ES-I3 (cell line): ENCODE results near the gene UBR3.
"Not testable (repeated sequence)": the region's sequence is repeated elsewhere in the genome, so short reads cannot be mapped to it uniquely, and the experiment has no call there.

ENCODE experiments used
- H3K36me3 ChIP-seq: 2 replicates; pipeline ENCODE4 v1.6.1; 2013; ENCODE audit warnings: mild to moderate bottlenecking, low read length, control low read depth, moderate library complexity; ENCODE audit not compliant: insufficient read depth
- H3K4me1 ChIP-seq: 2 replicates; pipeline ENCODE4 v1.6.1; 2013; ENCODE audit warnings: mild to moderate bottlenecking, control low read depth, low read length; ENCODE audit not compliant: insufficient read depth
- H3K9ac ChIP-seq: 2 replicates; pipeline ENCODE4 v1.6.1; 2013; ENCODE audit warnings: low read depth, mild to moderate bottlenecking, low read length, moderate library complexity
- H3K9me3 ChIP-seq: 2 replicates; pipeline ENCODE4 v1.6.1; 2013; ENCODE audit warnings: mild to moderate bottlenecking, low read length, moderate library complexity; ENCODE audit not compliant: control insufficient read depth, insufficient read depth

Gene UBR3

DNA sequence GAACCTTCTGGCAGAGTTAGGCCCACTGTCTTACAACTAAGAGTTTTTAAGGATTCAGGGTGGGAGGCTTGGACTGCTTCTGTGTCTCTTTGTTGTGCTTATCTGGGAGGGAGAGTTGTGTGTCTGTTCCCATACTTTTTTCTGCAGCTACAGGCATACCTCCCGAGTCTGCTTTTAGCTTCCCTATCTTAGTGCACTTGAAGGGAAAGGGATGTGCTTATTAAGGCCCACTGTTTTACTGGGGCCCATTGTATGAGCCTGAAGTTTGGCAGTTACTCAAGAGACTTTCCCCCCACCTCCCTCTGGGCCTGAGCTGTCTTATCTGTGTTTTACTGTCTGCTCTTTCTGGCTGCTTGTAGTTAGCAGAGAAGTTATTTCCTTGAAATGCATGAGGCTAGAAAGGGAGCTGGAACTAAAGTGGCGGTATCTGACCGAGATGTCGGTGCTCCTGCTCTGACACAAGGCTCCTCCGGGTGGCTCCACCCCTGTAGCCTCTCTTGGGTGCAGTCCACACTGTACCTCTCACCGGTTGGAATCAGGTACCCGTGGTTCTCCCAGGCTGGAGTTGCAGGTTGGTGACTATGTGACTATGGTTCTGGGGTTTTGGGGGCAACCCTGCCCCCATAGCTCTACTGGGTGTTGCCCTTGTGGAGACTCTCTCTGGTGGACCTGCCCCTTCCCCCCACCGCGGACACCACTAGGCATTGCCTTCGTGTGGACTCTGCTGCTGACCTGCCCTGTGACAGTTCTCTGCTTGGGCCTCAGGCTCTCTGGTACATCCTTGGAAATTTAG, 12.9 kb downstream of the UBR3 start:
- no peak overlapping the region for H3K9ac ChIP-seq
- H3K36me3 ChIP-seq = no peaks in the 10 kb centered on the region
- H3K4me1 ChIP-seq = no peaks in the 10 kb centered on the region
- H3K9me3 ChIP-seq = no peaks in the 10 kb centered on the region; the same call in 1 of the 2 replicates

- Histone ChIP-seq H3K9me3 (no peaks in the 10 kb centered on the region; the same call in 1 of the 2 replicates), H3K36me3 (no peaks in the 10 kb centered on the region), H3K9ac (no peak overlapping the region), H3K4me1 (no peaks in the 10 kb centered on the region)
These were observed 13.5 kb downstream of the UBR3 start for GRCh38 chr2:169840747-169841142.

DNA sequence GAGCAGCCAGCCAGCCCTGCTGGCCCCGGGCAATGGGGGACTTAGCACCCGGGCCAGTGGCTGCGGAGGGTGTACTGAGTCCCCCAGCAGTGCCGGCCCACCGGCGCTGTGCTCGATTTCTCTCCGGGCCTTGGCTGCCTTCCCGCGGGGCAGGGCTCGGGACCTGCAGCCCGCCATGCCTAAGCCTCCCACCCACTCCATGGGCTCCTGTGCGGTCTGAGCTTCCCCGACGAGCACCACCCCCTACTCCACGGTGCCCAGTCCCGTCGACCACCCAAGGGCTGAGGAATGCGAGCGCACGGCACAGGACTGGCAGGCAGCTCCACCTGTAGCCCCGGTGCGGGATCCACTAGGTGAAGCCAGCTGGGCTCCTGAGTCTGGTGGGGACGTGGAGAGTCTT, 14.4 kb downstream of the UBR3 start:
- not testable (repeated sequence) for H3K9ac ChIP-seq, H3K36me3 ChIP-seq, H3K4me1 ChIP-seq, H3K9me3 ChIP-seq

DNA sequence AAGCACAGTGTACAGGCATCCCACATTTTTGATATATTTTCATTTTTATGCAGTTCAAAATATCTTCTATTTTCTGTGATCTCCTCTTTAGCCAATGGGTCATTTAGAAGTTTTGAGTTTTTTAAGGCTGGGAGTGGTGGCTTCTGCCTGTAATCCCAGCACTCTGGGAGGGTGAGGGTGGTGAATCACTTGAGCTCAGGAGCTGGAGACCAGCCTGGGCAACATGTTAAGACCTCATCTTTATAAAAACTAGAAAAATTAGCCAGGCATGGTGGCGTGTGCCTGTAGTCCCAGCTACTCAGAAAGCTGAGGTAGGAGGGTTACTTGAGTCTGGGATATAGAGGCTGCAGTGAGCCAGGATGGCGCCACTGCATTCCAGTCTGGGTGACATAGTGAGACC, 17.8 kb downstream of the UBR3 start:
- Histone ChIP-seq H3K36me3 (no peaks in the 10 kb centered on the region), H3K4me1 (no peaks in the 10 kb centered on the region), H3K9me3 (no peaks in the 10 kb centered on the region), H3K9ac (no peak overlapping the region)

- H3K36me3 ChIP-seq, H3K4me1 ChIP-seq, H3K9me3 ChIP-seq, H3K9ac ChIP-seq: not testable (repeated sequence)
These were observed 21.9 kb downstream of the UBR3 start for GRCh38 chr2:169848959-169849693.

DNA sequence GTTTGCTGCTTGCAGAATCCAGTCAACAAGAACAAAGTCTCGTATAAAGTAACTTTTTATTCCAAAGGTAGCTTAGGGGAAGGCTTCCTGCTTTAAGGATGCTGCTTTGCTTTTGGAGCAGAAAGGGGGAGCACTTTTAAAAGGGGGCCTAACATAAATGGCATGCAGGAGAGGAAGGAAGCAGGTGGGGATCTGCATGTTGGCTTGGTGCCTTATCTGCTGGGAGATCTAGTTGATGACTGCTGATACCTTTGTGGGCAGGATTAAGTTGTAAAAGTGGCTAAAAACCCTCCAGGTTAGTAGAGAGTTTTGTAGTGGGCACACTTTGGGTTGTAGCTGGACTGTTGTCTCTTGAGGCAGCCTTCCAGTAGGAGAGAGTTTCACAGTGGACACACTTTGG, 22.5 kb downstream of the UBR3 start:
- Histone ChIP-seq H3K9me3 (no peaks in the 10 kb centered on the region), H3K4me1 (no peaks in the 10 kb centered on the region)

DNA sequence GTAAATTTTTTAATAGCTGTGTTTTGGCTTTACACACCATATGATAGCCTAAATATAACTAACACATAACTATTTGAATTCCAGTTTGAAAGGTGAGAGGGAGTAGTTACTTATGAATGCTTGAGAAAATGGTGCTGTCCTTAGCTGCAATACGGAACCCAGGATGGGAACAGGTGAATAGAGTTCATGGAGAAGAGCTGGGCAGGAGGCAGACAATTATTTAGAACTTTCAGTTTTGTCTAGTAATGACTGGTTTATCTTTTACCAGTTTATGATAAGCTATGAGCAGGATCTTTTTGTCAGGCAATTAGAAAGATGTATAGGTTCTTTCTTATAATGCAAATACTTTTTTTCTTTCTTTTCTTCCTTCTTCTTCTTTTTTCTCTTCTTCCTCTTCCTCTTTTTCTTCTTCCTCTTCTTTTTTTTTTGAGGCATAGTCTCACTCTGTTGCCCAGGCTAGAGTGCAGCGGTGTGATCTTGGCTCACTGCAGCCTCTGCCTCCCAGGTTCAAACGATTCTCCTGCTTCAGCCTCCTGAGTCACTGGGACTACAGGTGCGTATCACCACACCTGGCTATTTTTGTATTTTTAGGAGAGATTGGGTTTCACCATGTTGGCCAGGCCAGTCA, 25.9 kb downstream of the UBR3 start:
- Histone ChIP-seq H3K4me1 (no peaks in the 10 kb centered on the region), H3K36me3 (no peaks in the 10 kb centered on the region), H3K9ac (no peak overlapping the region), H3K9me3 (no peaks in the 10 kb centered on the region)

More for the DNA sequence above, 22.5 kb downstream of the UBR3 start:
- Histone ChIP-seq H3K9ac (no peak overlapping the region), H3K36me3 (no peaks in the 10 kb centered on the region)

GRCh38 chr2:169855281-169856258, 28.3 kb downstream of the UBR3 start:
- not testable (repeated sequence) for H3K9me3 ChIP-seq

DNA sequence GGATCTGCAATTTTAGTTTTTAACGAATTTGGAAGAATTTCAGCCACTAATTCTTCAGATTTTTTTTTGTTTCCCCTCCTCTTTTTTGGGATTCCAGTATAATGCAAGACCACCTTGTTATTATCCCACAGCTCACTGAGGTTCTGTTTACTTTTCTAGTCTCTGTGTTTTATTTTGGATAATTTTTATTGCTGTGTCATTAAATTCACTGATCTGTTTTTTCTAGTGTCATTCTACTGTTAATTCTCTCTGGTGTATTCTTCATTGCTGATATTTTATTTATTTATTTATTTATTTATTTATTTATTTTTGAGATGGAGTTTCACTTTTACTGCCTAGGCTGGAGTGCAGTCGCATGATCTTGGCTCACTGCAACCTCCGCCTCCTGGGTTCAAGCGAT, 32.2 kb downstream of the UBR3 start:
- no peak overlapping the region for H3K9ac ChIP-seq
- no peaks in the 10 kb centered on the region for H3K9me3 ChIP-seq
- H3K4me1 ChIP-seq = no peaks in the 10 kb centered on the region; the same call in 1 of the 2 replicates
- H3K36me3 ChIP-seq = no peaks in the 10 kb centered on the region

More at GRCh38 chr2:169855281-169856258, 28.3 kb downstream of the UBR3 start:
- H3K9ac ChIP-seq, H3K4me1 ChIP-seq, H3K36me3 ChIP-seq: not testable (repeated sequence)

- Histone ChIP-seq H3K9me3 (no peaks in the 10 kb centered on the region), H3K9ac (no peak overlapping the region), H3K36me3 (no peaks in the 10 kb centered on the region), H3K4me1 (no peaks in the 10 kb centered on the region; the same call in 1 of the 2 replicates)
These were observed 32.9 kb downstream of the UBR3 start for GRCh38 chr2:169860149-169860548.

DNA sequence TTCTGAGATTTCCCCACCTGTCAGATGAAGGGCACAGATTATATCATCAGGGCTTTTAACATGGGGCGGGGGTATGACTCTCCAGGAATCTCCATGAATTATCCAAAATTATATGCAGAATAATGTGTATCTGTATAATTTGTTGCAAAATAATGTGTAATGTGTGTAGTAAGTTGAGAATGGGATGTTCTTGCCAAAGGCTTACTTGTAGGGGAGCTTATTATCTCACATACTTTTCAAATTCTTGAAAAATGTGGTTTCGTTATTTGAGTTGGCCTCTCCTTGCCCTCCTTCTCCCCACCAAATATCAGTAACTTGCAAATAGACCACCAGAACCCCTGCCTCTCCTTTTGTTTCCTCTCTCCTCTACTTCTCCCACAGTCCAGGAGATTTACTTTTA, 35.6 kb downstream of the UBR3 start:
- H3K4me1 ChIP-seq = peaks cover 5% of the 10 kb centered on the region; the same call in 1 of the 2 replicates
- no peak overlapping the region for H3K9ac ChIP-seq
- H3K36me3 ChIP-seq = no peaks in the 10 kb centered on the region
- no peaks in the 10 kb centered on the region for H3K9me3 ChIP-seq

- H3K9ac ChIP-seq = no peak overlapping the region
- H3K9me3 ChIP-seq = no peaks in the 10 kb centered on the region
- H3K4me1 ChIP-seq = peaks cover 9% of the 10 kb centered on the region; the same call in 1 of the 2 replicates
- no peaks in the 10 kb centered on the region for H3K36me3 ChIP-seq
These were observed 38.2 kb downstream of the UBR3 start for GRCh38 chr2:169865492-169865891.

DNA sequence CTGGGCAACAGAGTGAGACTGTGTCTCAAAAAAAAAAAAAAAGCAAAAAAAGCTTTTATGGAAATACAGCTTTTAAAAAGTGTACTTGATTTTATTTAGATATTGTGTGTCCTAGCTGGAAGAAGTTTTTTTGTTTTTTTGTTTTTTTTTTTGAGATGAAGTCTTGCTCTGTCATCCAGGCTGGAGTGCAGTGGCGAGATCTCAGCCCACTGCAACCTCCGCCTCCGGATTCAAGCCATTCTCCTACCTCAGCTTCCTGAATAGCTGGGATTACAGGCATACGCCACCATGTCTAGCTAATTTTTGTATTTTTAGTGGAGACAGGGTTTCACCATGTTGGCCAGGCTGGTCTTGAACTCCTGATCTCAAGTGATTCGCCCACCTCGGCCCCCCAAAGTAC, 39.0 kb downstream of the UBR3 start:
- not testable (repeated sequence) for H3K9ac ChIP-seq, H3K4me1 ChIP-seq, H3K9me3 ChIP-seq, H3K36me3 ChIP-seq

- H3K36me3 ChIP-seq = no peaks in the 10 kb centered on the region
- H3K4me1 ChIP-seq = peaks cover 9% of the 10 kb centered on the region; the same call in 1 of the 2 replicates
- H3K9me3 ChIP-seq = no peaks in the 10 kb centered on the region
- no peak overlapping the region for H3K9ac ChIP-seq
These were observed 40.3 kb downstream of the UBR3 start for GRCh38 chr2:169867579-169867978.
